ENCODE measurements around the gene TFCP2L1. TPM values are rescaled to one million over a fixed set of nuclear protein-coding genes. Genes with fewer than 3 reads are reported as not detected.
"Not testable (repeated sequence)": the region's sequence is repeated elsewhere in the genome, so short reads cannot be mapped to it uniquely, and the experiment has no call there.

Gene TFCP2L1
- total RNA-seq, 1 donor, result under 0.01 TPM

- no peak overlapping the region for H2AFZ ChIP-seq (ENCODE audit: low read length)
- H3K27ac ChIP-seq (ENCODE audit: low read depth, low read length), result no peak overlapping the region
- H3K36me3 ChIP-seq (ENCODE audit: insufficient read depth, low read length), result no peaks in the 10 kb centered on the region
- H4K20me1 ChIP-seq (ENCODE audit: insufficient read depth, low read length), result no peaks in the 10 kb centered on the region
- no peak for TF ChIP-seq CTCF (IDR thresholded peaks at IDR 0.05; ENCODE audit: extremely low read depth, low read depth, low read length)
- H3K27me3 ChIP-seq (ENCODE audit: insufficient read depth, low read length), result peaks cover 18% of the 10 kb centered on the region
- no peaks in the 10 kb centered on the region for H3K79me2 ChIP-seq (ENCODE audit: insufficient read depth, low read length)
- H3K9me3 ChIP-seq (ENCODE audit: low read depth, low read length), result no peaks in the 10 kb centered on the region
- H3K4me2 ChIP-seq (ENCODE audit: insufficient read depth, low read length), result no peak overlapping the region
- H3K4me3 ChIP-seq (ENCODE audit: insufficient read depth, low read length), result no peak overlapping the region
- H3K4me1 ChIP-seq (ENCODE audit: insufficient read depth, low read length), result no peaks in the 10 kb centered on the region
- peak; percentile 76 for DNase-seq (ENCODE audit: insufficient read length, low spot score, missing footprints)
These were observed 18.7 kb upstream of the TFCP2L1 start for GRCh38 chr2:121303531-121304263.

- not testable (repeated sequence) for H3K9me3 ChIP-seq (ENCODE audit: low read depth, low read length); H3K4me1 ChIP-seq (ENCODE audit: insufficient read depth, low read length); H3K36me3 ChIP-seq (ENCODE audit: insufficient read depth, low read length); H3K27ac ChIP-seq (ENCODE audit: low read depth, low read length); H3K4me3 ChIP-seq (ENCODE audit: insufficient read depth, low read length); H3K79me2 ChIP-seq (ENCODE audit: insufficient read depth, low read length); H4K20me1 ChIP-seq (ENCODE audit: insufficient read depth, low read length); H2AFZ ChIP-seq (ENCODE audit: low read length); DNase-seq (ENCODE audit: insufficient read length, low spot score, missing footprints); H3K27me3 ChIP-seq (ENCODE audit: insufficient read depth, low read length); H3K4me2 ChIP-seq (ENCODE audit: insufficient read depth, low read length)
These were observed 16.2 kb upstream of the TFCP2L1 start for GRCh38 chr2:121301190-121301589.

GRCh38 chr2:121298476-121298875 lies 13.5 kb upstream of the TFCP2L1 start:
- H3K27ac ChIP-seq (ENCODE audit: low read depth, low read length), result no peak overlapping the region
- H2AFZ ChIP-seq (ENCODE audit: low read length), result no peak overlapping the region
- no peak overlapping the region for H3K4me3 ChIP-seq (ENCODE audit: insufficient read depth, low read length)
- H3K4me2 ChIP-seq (ENCODE audit: insufficient read depth, low read length), result no peak overlapping the region
- no peaks in the 10 kb centered on the region for H3K79me2 ChIP-seq (ENCODE audit: insufficient read depth, low read length)
- H3K4me1 ChIP-seq (ENCODE audit: insufficient read depth, low read length), result no peaks in the 10 kb centered on the region
- H3K9me3 ChIP-seq (ENCODE audit: low read depth, low read length), result no peaks in the 10 kb centered on the region
- no peaks in the 10 kb centered on the region for H3K36me3 ChIP-seq (ENCODE audit: insufficient read depth, low read length)
- H3K27me3 ChIP-seq (ENCODE audit: insufficient read depth, low read length), result no peaks in the 10 kb centered on the region
- no peaks in the 10 kb centered on the region for H4K20me1 ChIP-seq (ENCODE audit: insufficient read depth, low read length)
- no peak for DNase-seq (ENCODE audit: insufficient read length, low spot score, missing footprints)
- TF ChIP-seq CTCF (IDR thresholded peaks at IDR 0.05; ENCODE audit: extremely low read depth, low read depth, low read length), result no peak

- H3K9me3 ChIP-seq (ENCODE audit: low read depth, low read length); H3K4me3 ChIP-seq (ENCODE audit: insufficient read depth, low read length); H2AFZ ChIP-seq (ENCODE audit: low read length); H3K27ac ChIP-seq (ENCODE audit: low read depth, low read length); H3K4me1 ChIP-seq (ENCODE audit: insufficient read depth, low read length); H3K79me2 ChIP-seq (ENCODE audit: insufficient read depth, low read length); H3K4me2 ChIP-seq (ENCODE audit: insufficient read depth, low read length); H3K36me3 ChIP-seq (ENCODE audit: insufficient read depth, low read length); H3K27me3 ChIP-seq (ENCODE audit: insufficient read depth, low read length); DNase-seq (ENCODE audit: insufficient read length, low spot score, missing footprints); H4K20me1 ChIP-seq (ENCODE audit: insufficient read depth, low read length): not testable (repeated sequence)
These were observed 12.9 kb upstream of the TFCP2L1 start for GRCh38 chr2:121297866-121298265.

GRCh38 chr2:121297217-121297830 lies 12.3 kb upstream of the TFCP2L1 start:
- Histone ChIP-seq H3K36me3 (ENCODE audit: insufficient read depth, low read length) (no peaks in the 10 kb centered on the region), H3K9me3 (ENCODE audit: low read depth, low read length) (no peaks in the 10 kb centered on the region), H3K4me2 (ENCODE audit: insufficient read depth, low read length) (no peak overlapping the region), H3K27ac (ENCODE audit: low read depth, low read length) (no peak overlapping the region), H3K27me3 (ENCODE audit: insufficient read depth, low read length) (no peaks in the 10 kb centered on the region), H3K4me3 (ENCODE audit: insufficient read depth, low read length) (no peak overlapping the region), H3K79me2 (ENCODE audit: insufficient read depth, low read length) (no peaks in the 10 kb centered on the region), H2AFZ (ENCODE audit: low read length) (no peak overlapping the region), H3K4me1 (ENCODE audit: insufficient read depth, low read length) (no peaks in the 10 kb centered on the region), H4K20me1 (ENCODE audit: insufficient read depth, low read length) (no peaks in the 10 kb centered on the region)
- peak; percentile 93 for DNase-seq (ENCODE audit: insufficient read length, low spot score, missing footprints)
- TF ChIP-seq CTCF (IDR thresholded peaks at IDR 0.05; ENCODE audit: extremely low read depth, low read depth, low read length), result peak; percentile 77
